ENCODE measurements around the gene CHST11. TPM values are rescaled to one million over a fixed set of nuclear protein-coding genes. Genes with fewer than 3 reads are reported as not detected.

The CHST11 gene
- total and polyA plus RNA-seq, 10 of the 15 experiments (the other 5 are each of a cell fraction or from before 2014, with no cell fraction given): 1.9 to 38.1 (median 17.2) TPM

- 81% methylated on average over 7 of the region's 7 CpGs for WGBS (ENCODE audit: insufficient coverage, insufficient replicate concordance, low lambda C conversion rate, missing lambda C conversion rate)
- TF ChIP-seq GATAD2B (conservative IDR thresholded peaks at IDR 0.05; ENCODE audit: low read depth) (no peak), RUNX3 (IDR thresholded peaks at IDR 0.05; ENCODE audit: low read length) (no peak), REST (IDR thresholded peaks at IDR 0.05; ENCODE audit: low read depth, low read length) (no peak), RAD21 (IDR thresholded peaks at IDR 0.05; ENCODE audit: insufficient read depth, low read depth, low read length) (no peak), SUZ12 (IDR thresholded peaks at IDR 0.05; ENCODE audit: unreplicated experiment) (no peak), JUND (IDR thresholded peaks at IDR 0.05; ENCODE audit: low read depth, low read length) (no peak), PML (IDR thresholded peaks at IDR 0.05; ENCODE audit: low read length) (no peak), RCOR1 (conservative IDR thresholded peaks at IDR 0.05; ENCODE audit: low read depth, low read length) (no peak), WRNIP1 (IDR thresholded peaks at IDR 0.05; ENCODE audit: borderline replicate concordance, low read depth, low read length) (no peak), BHLHE40 (IDR thresholded peaks at IDR 0.05; ENCODE audit: borderline replicate concordance in 1 of 2, low read depth in 2 of 2, low read length in 1 of 2) (no peak), SMARCA5 (IDR thresholded peaks at IDR 0.05) (no peak), HDGF (IDR thresholded peaks at IDR 0.05) (no peak), ZBTB4 (CRISPR knock-in tag; IDR thresholded peaks at IDR 0.05) (no peak), SMAD5 (IDR thresholded peaks at IDR 0.05; ENCODE audit: low read depth) (no peak), YY1 (IDR thresholded peaks at IDR 0.05; ENCODE audit: low read depth, low read length) (no peak)
- POLR2A ChIA-PET: interaction anchor here (0.6 kb wide), 1 partner anchor 17 kb away, joined by 11 read pairs; no protein-coding TSS in a partner anchor
- no peak for DNase-seq (ENCODE audit: low read depth, low spot score)
- H3K27me3 ChIP-seq (replicated peaks in 1 of 2; ENCODE audit: control insufficient read depth in 2 of 2, insufficient read depth in 2 of 2, low read length in 1 of 2): no peaks in the 10 kb centered on the region
- peaks cover 33% of the 10 kb centered on the region for H3K4me1 ChIP-seq (ENCODE audit: control insufficient read depth, insufficient read depth, low read length)
- H3K27ac ChIP-seq (ENCODE audit: control insufficient read depth, insufficient read depth): no peak overlapping the region
- peaks cover 1 to 3% of the 10 kb centered on the region in 2 experiments; a peak in 1 of 4 replicates for H3K36me3 ChIP-seq (ENCODE audit: control insufficient read depth in 2 of 2, insufficient read depth in 2 of 2, low read length in 1 of 2)
- in situ Hi-C loops (cut with MboI): no loop called here
- H2AFZ ChIP-seq (ENCODE audit: control insufficient read depth, low read depth, low read length): no peak overlapping the region
- H3K4me2 ChIP-seq (ENCODE audit: control insufficient read depth, insufficient read depth): no peak overlapping the region
- no peak for FAIRE-seq
- no peak overlapping the region for H3K4me3 ChIP-seq
- no peak for ATAC-seq
- CTCF ChIA-PET: no interaction called here
- RAD21 ChIA-PET (ENCODE audit: unreplicated experiment): no interaction called here
- peaks cover 34% of the 10 kb centered on the region for H3K79me2 ChIP-seq (ENCODE audit: control insufficient read depth, insufficient read depth, low read length)
- intact Hi-C loops (cut with micrococcal nuclease; ENCODE audit: unreplicated experiment): no loop called here
- H3K9ac ChIP-seq (ENCODE audit: control insufficient read depth, insufficient read depth, low read length): no peak overlapping the region
- SMC1A ChIA-PET (ENCODE audit: uncharacterized antibody, unreplicated experiment): no interaction called here
- H3K9me3 ChIP-seq (replicated peaks; ENCODE audit: control insufficient read depth, insufficient read depth, low read length): no peaks in the 10 kb centered on the region
- no TSS peak for BruUV-seq (replicated peaks)
- no peaks in the 10 kb centered on the region; the same call in 1 of the 2 replicates for H4K20me1 ChIP-seq (ENCODE audit: control insufficient read depth, insufficient read depth)
Measured at GRCh38 chr12:104586351-104586919, 129.7 kb downstream of the CHST11 start.
